ENCODE measurements around the gene LASP1NB.
A peak's percentile ranks its signal among the peaks of the same experiment; 100 is the strongest.

Gene LASP1NB

GRCh38 chr17:38889745-38890409 lies 35.5 kb upstream of the LASP1NB start:
- Histone ChIP-seq H3K9me3 (no peaks in the 10 kb centered on the region), H3K27ac (peak overlapping the region in 2 of 12 donors; percentile 4 to 52), H3K36me3 (peaks cover 0 to 84% (median 61%) of the 10 kb centered on the region in 9 donors), H3K27me3 (no peaks in the 10 kb centered on the region), H3K4me3 (no peak overlapping the region), H3K4me1 (peaks cover 17 to 85% (median 52%) of the 10 kb centered on the region in 12 donors)
- ATAC-seq = no peak
- intact Hi-C loops (cut with DNase I) = no loop called here
- no peak for TF ChIP-seq CTCF (IDR thresholded peaks at IDR 0.05)
- no peak for TF ChIP-seq POLR2A (IDR thresholded peaks at IDR 0.05)
- 82 to 88% (median 85%) methylated on average over 11 to 12 of the region's 12 CpGs for WGBS, 4 donors
- no peak for DNase-seq

GRCh38 chr17:38890410-38890746 lies 35.0 kb upstream of the LASP1NB start:
- intact Hi-C loops (cut with DNase I) = no loop called here
- TF ChIP-seq CTCF (IDR thresholded peaks at IDR 0.05) (no peak), POLR2A (IDR thresholded peaks at IDR 0.05) (no peak)
- WGBS, 4 donors = 83 to 93% (median 88%) methylated on average over 7 to 8 of the region's 8 CpGs
- H3K27ac ChIP-seq = peak overlapping the region in 2 of 12 donors; percentile 4 to 52
- ATAC-seq = no peak
- no peak for DNase-seq
- no peaks in the 10 kb centered on the region for H3K27me3 ChIP-seq
- H3K4me3 ChIP-seq = no peak overlapping the region
- peaks cover 14 to 84% (median 48%) of the 10 kb centered on the region in 12 donors for H3K4me1 ChIP-seq
- peaks cover 0 to 84% (median 63%) of the 10 kb centered on the region in 9 donors for H3K36me3 ChIP-seq
- no peaks in the 10 kb centered on the region for H3K9me3 ChIP-seq

GRCh38 chr17:38891441-38891840 lies 34.0 kb upstream of the LASP1NB start:
- Histone ChIP-seq H3K9me3 (no peaks in the 10 kb centered on the region), H3K36me3 (peaks cover 0 to 87% (median 69%) of the 10 kb centered on the region in 9 donors), H3K4me3 (no peak overlapping the region), H3K27ac (peak overlapping the region in 1 of 12 donors; percentile 52), H3K4me1 (peaks cover 8 to 84% (median 49%) of the 10 kb centered on the region in 12 donors), H3K27me3 (no peaks in the 10 kb centered on the region)
- ATAC-seq (no peak), DNase-seq (no peak)
- intact Hi-C loops (cut with DNase I) = no loop called here
- 85 to 87% (median 86%) methylated on average over 8 of the region's 8 CpGs for WGBS, 4 donors
- no peak for TF ChIP-seq CTCF (IDR thresholded peaks at IDR 0.05)
- TF ChIP-seq POLR2A (IDR thresholded peaks at IDR 0.05) = no peak

GRCh38 chr17:38892083-38892482 lies 33.3 kb upstream of the LASP1NB start:
- intact Hi-C loops (cut with DNase I) = no loop called here
- H3K27me3 ChIP-seq = no peaks in the 10 kb centered on the region
- no peak for DNase-seq
- H3K36me3 ChIP-seq = peaks cover 0 to 87% (median 67%) of the 10 kb centered on the region in 9 donors
- no peaks in the 10 kb centered on the region for H3K9me3 ChIP-seq
- H3K4me1 ChIP-seq = peaks cover 13 to 85% (median 49%) of the 10 kb centered on the region in 12 donors
- TF ChIP-seq CTCF (IDR thresholded peaks at IDR 0.05) (no peak), POLR2A (IDR thresholded peaks at IDR 0.05) (no peak)
- no peak for ATAC-seq
- WGBS, 4 donors = 86 to 92% (median 88%) methylated on average over 4 of the region's 4 CpGs
- H3K4me3 ChIP-seq = no peak overlapping the region
- H3K27ac ChIP-seq = peak overlapping the region in 1 of 12 donors; percentile 52

Data from heart left ventricle (tissue), 16 donors.